Neuronal stem cell (in vitro differentiated cells): ENCODE measurements around the gene SH3PXD2A.

Experiments
- DNase-seq: peaks from one replicate; pipeline ENCODE4 v3.0.0-alpha.2; 2013; ENCODE audit warnings: low spot score
- H2AFZ ChIP-seq: one replicate; pipeline ENCODE4 v1.6.1; 2013; ENCODE audit warnings: mild to moderate bottlenecking, low read length, inconsistent platforms
- H2AK5ac ChIP-seq: 2 replicates; pipeline ENCODE4 v1.6.1; 2013; ENCODE audit warnings: low read depth, mild to moderate bottlenecking, inconsistent platforms, low read length, moderate library complexity, mixed read lengths
- H2BK120ac ChIP-seq: 2 replicates; pipeline ENCODE4 v1.6.1; 2013; ENCODE audit warnings: low read depth, mild to moderate bottlenecking, inconsistent platforms, low read length, moderate library complexity, mixed read lengths
- H2BK12ac ChIP-seq: one replicate; pipeline ENCODE4 v1.6.1; 2013; ENCODE audit warnings: low read length, inconsistent platforms
- H2BK15ac ChIP-seq: 2 replicates; pipeline ENCODE4 v1.6.1; 2013; ENCODE audit warnings: mild to moderate bottlenecking, low read length, inconsistent platforms, mixed read lengths
- H2BK5ac ChIP-seq: one replicate; pipeline ENCODE4 v1.6.1; 2013; ENCODE audit warnings: inconsistent platforms, mild to moderate bottlenecking, low read length, moderate library complexity
- H3K14ac ChIP-seq: one replicate; pipeline ENCODE4 v1.6.1; 2013; ENCODE audit warnings: low read length, inconsistent platforms
- H3K18ac ChIP-seq: 2 replicates; pipeline ENCODE4 v1.6.1; 2013; ENCODE audit warnings: low read length, inconsistent platforms
- H3K23ac ChIP-seq: 2 replicates; pipeline ENCODE4 v1.6.1; 2013; ENCODE audit warnings: low read depth, mild to moderate bottlenecking, mixed read lengths, low read length, inconsistent platforms; ENCODE audit not compliant: poor library complexity
- H3K27ac ChIP-seq: replicated peaks from 3 replicates; pipeline ENCODE4 v1.5.1; 2013; ENCODE audit warnings: low read length, inconsistent platforms
- H3K27me3 ChIP-seq, 3 experiments: 2 replicates each; pipeline ENCODE4 v1.6.1; 2013; ENCODE audit warnings: low read length in 3 of 3, mild to moderate bottlenecking in 2 of 3, inconsistent platforms in 1 of 3, low read depth in 1 of 3, mixed read lengths in 1 of 3, moderate library complexity in 1 of 3; ENCODE audit not compliant: control insufficient read depth in 3 of 3, insufficient read depth in 3 of 3
- H3K36me3 ChIP-seq, 2 donors: replicated peaks in 1 of 2; 2 replicates each; pipeline ENCODE4 v1.6.1; 2013; ENCODE audit warnings: low read length in 2 of 2; ENCODE audit not compliant: control insufficient read depth in 2 of 2, insufficient read depth in 2 of 2
- H3K4ac ChIP-seq: 2 replicates; pipeline ENCODE4 v1.6.1; 2013; ENCODE audit warnings: inconsistent platforms, mild to moderate bottlenecking, low read length, moderate library complexity
- H3K4me1 ChIP-seq, 2 donors: 1 replicate in 1 of 2; 2 replicates in 1 of 2; pipeline ENCODE4 v1.6.1; 2013; ENCODE audit warnings: low read length in 2 of 2, low read depth in 1 of 2; ENCODE audit not compliant: control insufficient read depth in 2 of 2, insufficient read depth in 1 of 2
- H3K4me2 ChIP-seq: one replicate; pipeline ENCODE4 v1.6.1; 2013; ENCODE audit warnings: mild to moderate bottlenecking, low read length, inconsistent platforms; ENCODE audit not compliant: insufficient read depth, poor library complexity, severe bottlenecking
- H3K4me3 ChIP-seq, 2 donors: 2 replicates each; pipeline ENCODE4 v1.5.1; 2013; ENCODE audit warnings: low read length in 2 of 2, mild to moderate bottlenecking in 2 of 2, inconsistent platforms in 1 of 2, moderate library complexity in 1 of 2
- H3K79me1 ChIP-seq: one replicate; pipeline ENCODE4 v1.6.1; 2013; ENCODE audit warnings: low read depth, mild to moderate bottlenecking, inconsistent platforms, low read length, moderate library complexity
- H3K9ac ChIP-seq: one replicate; pipeline ENCODE4 v1.6.1; 2013; ENCODE audit warnings: mild to moderate bottlenecking, low read depth, low read length, inconsistent platforms; ENCODE audit not compliant: poor library complexity
- H3K9me3 ChIP-seq, 2 donors: replicated peaks in 1 of 2; 2 replicates each; pipeline versions ENCODE3 to v1.6.1; 2013; ENCODE audit warnings: low read length in 2 of 2, mild to moderate bottlenecking in 2 of 2, inconsistent platforms in 1 of 2, low read depth in 1 of 2, mixed read lengths in 1 of 2, moderate library complexity in 1 of 2; ENCODE audit not compliant: control insufficient read depth in 2 of 2, insufficient read depth in 1 of 2
- H4K8ac ChIP-seq: one replicate; pipeline ENCODE4 v1.6.1; 2013; ENCODE audit warnings: low read depth, mild to moderate bottlenecking, inconsistent platforms, low read length, moderate library complexity
- H4K91ac ChIP-seq: one replicate; pipeline ENCODE4 v1.6.1; 2013; ENCODE audit warnings: low read length, low read depth, mild to moderate bottlenecking, inconsistent platforms; ENCODE audit not compliant: poor library complexity
- WGBS, 2 donors: extraction: QIAGEN DNeasy Blood & Tissue Kit; methylation state at CpG; one replicate each; pipeline ENCODE4 v1.1.7; 2013; ENCODE audit warnings: missing lambda C conversion rate in 2 of 2, mixed read lengths in 1 of 2; ENCODE audit not compliant: insufficient read length in 2 of 2, insufficient replicate concordance in 1 of 2; ENCODE audit errors: extremely low coverage in 2 of 2; 5-methylcytosine and 5-hydroxymethylcytosine counted together

SH3PXD2A gene

GRCh38 chr10:103843045-103843444, 12.3 kb downstream of the SH3PXD2A start:
- H3K36me3 ChIP-seq = no peaks in the 10 kb centered on the region
- H3K9ac ChIP-seq = no peak overlapping the region
- H2BK12ac ChIP-seq = no peak overlapping the region
- no peak overlapping the region for H3K27ac ChIP-seq
- no peak overlapping the region for H3K23ac ChIP-seq
- no peak overlapping the region for H2AK5ac ChIP-seq
- H3K4ac ChIP-seq = no peak overlapping the region
- H3K9me3 ChIP-seq = no peaks in the 10 kb centered on the region
- H3K4me2 ChIP-seq = no peak overlapping the region
- no peak overlapping the region for H3K4me3 ChIP-seq
- H3K18ac ChIP-seq = no peak overlapping the region
- no peak overlapping the region for H3K14ac ChIP-seq
- H2BK5ac ChIP-seq = no peak overlapping the region
- no CpG with 5 or more reads among the region's 3 CpGs for WGBS, 2 donors
- no peak overlapping the region for H2BK120ac ChIP-seq
- no peak overlapping the region for H4K91ac ChIP-seq
- H4K8ac ChIP-seq = no peak overlapping the region
- H2AFZ ChIP-seq = no peak overlapping the region
- no peaks in the 10 kb centered on the region for H3K79me1 ChIP-seq
- H2BK15ac ChIP-seq = no peak overlapping the region
- peaks cover 17 to 19% of the 10 kb centered on the region in 2 donors for H3K4me1 ChIP-seq
- no peaks in the 10 kb centered on the region for H3K27me3 ChIP-seq
- no peak for DNase-seq

GRCh38 chr10:103842605-103843004, 12.8 kb downstream of the SH3PXD2A start:
- Histone ChIP-seq H3K4me1 (peaks cover 17 to 19% of the 10 kb centered on the region in 2 donors), H4K91ac (no peak overlapping the region), H3K9me3 (no peaks in the 10 kb centered on the region), H3K4me2 (no peak overlapping the region), H4K8ac (no peak overlapping the region), H3K18ac (no peak overlapping the region), H2BK12ac (no peak overlapping the region), H2BK5ac (no peak overlapping the region), H3K23ac (no peak overlapping the region), H2AK5ac (no peak overlapping the region), H3K79me1 (no peaks in the 10 kb centered on the region), H3K27me3 (no peaks in the 10 kb centered on the region), H2AFZ (no peak overlapping the region), H3K9ac (no peak overlapping the region), H3K4ac (no peak overlapping the region), H3K14ac (no peak overlapping the region), H2BK120ac (no peak overlapping the region), H3K4me3 (no peak overlapping the region), H3K36me3 (no peaks in the 10 kb centered on the region), H3K27ac (no peak overlapping the region), H2BK15ac (no peak overlapping the region)
- no CpG with 5 or more reads among the region's 7 CpGs for WGBS, 2 donors
- no peak for DNase-seq

- Histone ChIP-seq H3K23ac (no peak overlapping the region), H3K4ac (no peak overlapping the region), H2AK5ac (no peak overlapping the region), H2BK5ac (no peak overlapping the region), H2BK120ac (no peak overlapping the region), H3K9me3 (no peaks in the 10 kb centered on the region), H3K4me3 (no peak overlapping the region), H3K27me3 (no peaks in the 10 kb centered on the region), H3K27ac (no peak overlapping the region), H3K4me1 (peaks cover 17 to 19% of the 10 kb centered on the region in 2 donors), H3K9ac (no peak overlapping the region), H2BK15ac (no peak overlapping the region), H3K4me2 (no peak overlapping the region), H4K91ac (no peak overlapping the region), H2BK12ac (no peak overlapping the region), H3K18ac (peak overlapping the region; percentile 72), H4K8ac (no peak overlapping the region), H3K36me3 (no peaks in the 10 kb centered on the region), H2AFZ (no peak overlapping the region), H3K79me1 (no peaks in the 10 kb centered on the region), H3K14ac (no peak overlapping the region)
- no peak for DNase-seq
- WGBS, 2 donors = no CpG with 5 or more reads among the region's 7 CpGs
These were observed 13.9 kb downstream of the SH3PXD2A start for GRCh38 chr10:103841519-103841918.

GRCh38 chr10:103840740-103841070, 14.7 kb downstream of the SH3PXD2A start:
- Histone ChIP-seq H3K14ac (no peak overlapping the region), H3K27ac (no peak overlapping the region)

More at GRCh38 chr10:103840740-103841070, 14.7 kb downstream of the SH3PXD2A start:
- no peak overlapping the region for H3K4me3 ChIP-seq
- H3K23ac ChIP-seq = no peak overlapping the region
- H2BK12ac ChIP-seq = no peak overlapping the region
- no peak overlapping the region for H3K18ac ChIP-seq
- H3K9ac ChIP-seq = no peak overlapping the region
- no peak overlapping the region for H2BK120ac ChIP-seq
- no peak overlapping the region for H4K91ac ChIP-seq
- WGBS, 2 donors = no CpG with 5 or more reads among the region's 4 CpGs
- H2BK5ac ChIP-seq = no peak overlapping the region
- no peak overlapping the region for H3K4ac ChIP-seq
- H3K36me3 ChIP-seq = no peaks in the 10 kb centered on the region
- H3K79me1 ChIP-seq = no peaks in the 10 kb centered on the region
- DNase-seq = no peak
- no peak overlapping the region for H2BK15ac ChIP-seq
- H4K8ac ChIP-seq = no peak overlapping the region
- peaks cover 16 to 19% of the 10 kb centered on the region in 2 donors for H3K4me1 ChIP-seq
- H2AK5ac ChIP-seq = no peak overlapping the region
- H3K27me3 ChIP-seq = no peaks in the 10 kb centered on the region
- no peak overlapping the region for H3K4me2 ChIP-seq
- no peak overlapping the region for H2AFZ ChIP-seq
- no peaks in the 10 kb centered on the region for H3K9me3 ChIP-seq
